Transverse colon (tissue), 4 donors: ENCODE results near the gene DPPA2. TPM values are rescaled to one million over a fixed set of nuclear protein-coding genes. Genes with fewer than 3 reads are reported as not detected.
A peak's percentile ranks its signal among the peaks of the same experiment; 100 is the strongest.

Experiments used
- DNase-seq: peaks from one replicate; pipeline ENCODE4 v3.0.0-alpha.2; 2019
- H3K27ac ChIP-seq, 4 donors: fragments of 200-600 bp; sonication (generic); 2 replicates each; pipeline ENCODE4 v1.5.1; 2016 to 2018; ENCODE audit warnings: inconsistent platforms in 4 of 4
- H3K27me3 ChIP-seq: fragments of 200-600 bp; sonication (generic); 2 replicates; pipeline ENCODE4 v1.5.1; 2017; ENCODE audit warnings: inconsistent platforms
- H3K36me3 ChIP-seq, 4 donors: fragments of 200-600 bp; sonication (generic); 2 replicates each; pipeline ENCODE4 v1.5.1; 2017 to 2019; ENCODE audit warnings: inconsistent platforms in 4 of 4
- H3K4me1 ChIP-seq, 4 donors: fragments of 200-600 bp; sonication (generic); 2 replicates each; pipeline ENCODE4 v1.5.1; 2017 to 2020; ENCODE audit warnings: inconsistent platforms in 4 of 4
- H3K4me3 ChIP-seq, 4 donors: fragments of 200-600 bp; sonication (generic); 1 replicate in 1 of 4; 2 replicates in 3 of 4; pipeline versions ENCODE4 v1.5.1 to v1.6.1; 2017 to 2019; ENCODE audit warnings: inconsistent platforms in 4 of 4
- H3K9me3 ChIP-seq, 2 donors: fragments of 200-600 bp; sonication (generic); 2 replicates each; pipeline ENCODE4 v1.5.1; 2017 to 2019; ENCODE audit warnings: inconsistent platforms in 2 of 2
- CTCF ChIP-seq, 5 experiments: fragments of 200-600 bp in 3 of 5; fragments of 450-650 bp in 2 of 5; sonication (generic) in 3 of 5; IDR thresholded peaks; 1 replicate in 2 of 5; 2 replicates in 3 of 5; pipeline ENCODE4 v1.5.1; 2016 to 2017; ENCODE audit warnings: antibody characterized with exemption in 5 of 5, inconsistent platforms in 3 of 5, mild to moderate bottlenecking in 2 of 5, moderate library complexity in 1 of 5
- EP300 ChIP-seq: sonication (generic); formaldehyde crosslinking; IDR thresholded peaks from one replicate; pipeline ENCODE4 v1.6.1; 2017; ENCODE audit warnings: antibody characterized with exemption, low read depth
- POLR2A ChIP-seq: fragments of 450-650 bp; IDR thresholded peaks from one replicate; pipeline ENCODE4 v1.6.1; 2016; ENCODE audit warnings: antibody characterized with exemption, mild to moderate bottlenecking, moderate library complexity
- POLR2AphosphoS5 ChIP-seq, 3 donors: sonication (generic); formaldehyde crosslinking; IDR thresholded peaks; one replicate each; pipeline ENCODE4 v1.6.1; 2016; ENCODE audit warnings: antibody characterized with exemption in 3 of 3
- WGBS, 2 donors: methylation state at CpG; one replicate each; pipeline ENCODE4 v1.1.5; 2018; ENCODE audit warnings: low coverage in 1 of 2; 5-methylcytosine and 5-hydroxymethylcytosine counted together
- in situ Hi-C, 4 donors: fragments of 200-750 bp; cut with MboI; loops; one replicate each; pipeline versions ENCODE4 v1.15.0 to v1.15.1; 2017; ENCODE audit warnings: low sequenced_read_pairs in 3 of 4, low pct_ligation_motif_present in 1 of 4, low pct_unique_long_range_greater_than_20kb in 1 of 4
- intact Hi-C: fragments of 100-400 bp; cut with DNase I; formaldehyde crosslinking; loops from one replicate; pipeline ENCODE4 v1.15.1; 2023; ENCODE audit warnings: low total_unique reads
- total RNA-seq, 4 donors: library from RNA; depleted of rRNA; stranded (reverse); fragments of >200 nt; gene quantifications; one replicate each; pipeline ENCODE4 v1.1.0, GENCODE V29; 2016

DPPA2 gene
- total RNA-seq, 4 donors from 2014 or later = not detected

GRCh38 chr3:109278546-109278945, 37.8 kb downstream of the DPPA2 start:
- DNase-seq = no peak
- 90 to 100% methylated on average over 1 of the region's 1 CpG for WGBS, 2 donors
- TF ChIP-seq EP300 = no peak
- TF ChIP-seq CTCF (IDR thresholded peaks at IDR 0.05) = no peak
- TF ChIP-seq POLR2AphosphoS5 (IDR thresholded peaks at IDR 0.05) = no peak
- no peak for TF ChIP-seq POLR2A
- Histone ChIP-seq H3K27me3 (no peaks in the 10 kb centered on the region), H3K27ac (no peak overlapping the region), H3K4me3 (no peak overlapping the region), H3K9me3 (no peaks in the 10 kb centered on the region), H3K4me1 (no peaks in the 10 kb centered on the region), H3K36me3 (no peaks in the 10 kb centered on the region)
- intact Hi-C loops = no loop called here
- in situ Hi-C loops = no loop called here

- in situ Hi-C loops = no loop called here
These were observed 38.2 kb downstream of the DPPA2 start for GRCh38 chr3:109278141-109278540.

GRCh38 chr3:109275702-109276293, 40.5 kb downstream of the DPPA2 start:
- no peak overlapping the region for H3K27ac ChIP-seq
- no peaks in the 10 kb centered on the region for H3K9me3 ChIP-seq
- H3K4me1 ChIP-seq = no peaks in the 10 kb centered on the region
- DNase-seq = peak; percentile 14
- no peaks in the 10 kb centered on the region for H3K27me3 ChIP-seq
- no peak overlapping the region for H3K4me3 ChIP-seq
- in situ Hi-C loops = no loop called here
- intact Hi-C loops = no loop called here
- TF ChIP-seq EP300 (no peak), CTCF (IDR thresholded peaks at IDR 0.05) (peak; percentile 30 to 48 (median 42))
- 17 to 22% methylated on average over 9 of the region's 9 CpGs for WGBS, 2 donors
- H3K36me3 ChIP-seq = no peaks in the 10 kb centered on the region

More at GRCh38 chr3:109278141-109278540, 38.2 kb downstream of the DPPA2 start:
- H3K4me1 ChIP-seq = no peaks in the 10 kb centered on the region
- H3K4me3 ChIP-seq = no peak overlapping the region
- no peaks in the 10 kb centered on the region for H3K36me3 ChIP-seq
- no peak for TF ChIP-seq POLR2A
- TF ChIP-seq EP300 = no peak
- TF ChIP-seq POLR2AphosphoS5 (IDR thresholded peaks at IDR 0.05) = no peak
- no peak for TF ChIP-seq CTCF (IDR thresholded peaks at IDR 0.05)
- 40 to 60% methylated on average over 3 of the region's 3 CpGs for WGBS, 2 donors
- DNase-seq = no peak
- no peaks in the 10 kb centered on the region for H3K9me3 ChIP-seq
- H3K27ac ChIP-seq = no peak overlapping the region
- H3K27me3 ChIP-seq = no peaks in the 10 kb centered on the region
- intact Hi-C loops = no loop called here

GRCh38 chr3:109270779-109271178, 45.5 kb downstream of the DPPA2 start:
- H3K36me3 ChIP-seq = no peaks in the 10 kb centered on the region
- intact Hi-C loops = no loop called here
- in situ Hi-C loops = no loop called here
- H3K4me3 ChIP-seq = no peak overlapping the region
- TF ChIP-seq EP300 (no peak), POLR2A (no peak), CTCF (IDR thresholded peaks at IDR 0.05) (no peak), POLR2AphosphoS5 (IDR thresholded peaks at IDR 0.05) (no peak)
- H3K27ac ChIP-seq = no peak overlapping the region
- no peak for DNase-seq
- no peaks in the 10 kb centered on the region for H3K4me1 ChIP-seq
- WGBS, 2 donors = 99% methylated on average over 7 of the region's 7 CpGs; no CpG with 5 or more reads in 1 of the 2 donors
- no peaks in the 10 kb centered on the region for H3K9me3 ChIP-seq
- no peaks in the 10 kb centered on the region for H3K27me3 ChIP-seq
